HG02610 (cell line): ENCODE measurements around the gene IL22RA2.
"Not testable (repeated sequence)": the region's sequence is repeated elsewhere in the genome, so short reads cannot be mapped to it uniquely, and the experiment has no call there.

Source experiments
- ATAC-seq: cut with Tn5 transposase; IDR thresholded peaks from one replicate; pipeline ENCODE4 v1.9.1; 2021; ENCODE audit warnings: mild to moderate bottlenecking, moderate library complexity; ENCODE audit not compliant: unreplicated experiment

IL22RA2 gene

GRCh38 chr6:137126875-137127485 is 46.5 kb downstream of the IL22RA2 start:
- no peak for ATAC-seq

DNA sequence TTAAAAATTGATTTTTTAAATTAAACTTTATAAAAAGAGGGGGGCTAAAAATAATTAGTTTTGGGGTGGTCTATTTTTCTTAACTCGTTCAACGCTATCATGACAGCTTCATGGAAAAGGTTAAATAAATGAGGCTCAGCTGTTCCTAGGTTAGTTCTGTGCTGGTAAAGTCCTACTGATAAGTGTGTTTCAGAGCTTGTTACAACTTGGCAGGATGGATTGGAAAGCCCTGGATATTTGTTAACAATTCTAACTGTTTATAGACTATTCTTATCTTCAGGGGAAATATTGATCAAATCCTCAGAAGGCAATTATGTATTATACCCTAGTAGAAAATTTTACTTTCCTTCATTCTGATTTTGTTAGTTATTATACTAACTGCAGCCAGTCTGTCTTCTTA is 50.4 kb downstream of the IL22RA2 start:
- no peak for ATAC-seq

GRCh38 chr6:137122612-137123011 is 50.8 kb downstream of the IL22RA2 start:
- peak; percentile 82 for ATAC-seq

GRCh38 chr6:137121401-137121997 is 51.9 kb downstream of the IL22RA2 start:
- ATAC-seq = peak; percentile 42

DNA sequence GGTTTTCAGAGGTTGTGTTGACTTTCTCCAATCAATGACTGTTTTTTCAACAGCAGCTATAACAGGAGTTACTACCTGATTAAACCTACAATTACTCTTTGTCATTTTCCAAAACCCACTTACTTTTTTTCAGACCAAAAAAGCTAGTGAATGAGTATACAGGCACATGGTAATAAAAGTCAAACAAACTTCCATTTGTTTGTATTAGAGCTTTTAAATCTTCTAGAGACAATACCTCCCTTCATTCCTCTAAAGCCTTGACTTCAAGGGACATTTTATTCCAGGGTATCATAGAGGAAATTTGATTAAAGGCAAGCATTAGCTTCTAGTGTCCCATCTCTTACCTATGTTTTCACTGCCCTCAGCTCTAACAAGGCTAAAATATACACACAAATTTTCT is 52.7 kb downstream of the IL22RA2 start:
- no peak for ATAC-seq

GRCh38 chr6:137119196-137120104 is 54.0 kb downstream of the IL22RA2 start:
- ATAC-seq = no peak

- ATAC-seq = no peak
These were observed 55.9 kb downstream of the IL22RA2 start for GRCh38 chr6:137117581-137117980.

DNA sequence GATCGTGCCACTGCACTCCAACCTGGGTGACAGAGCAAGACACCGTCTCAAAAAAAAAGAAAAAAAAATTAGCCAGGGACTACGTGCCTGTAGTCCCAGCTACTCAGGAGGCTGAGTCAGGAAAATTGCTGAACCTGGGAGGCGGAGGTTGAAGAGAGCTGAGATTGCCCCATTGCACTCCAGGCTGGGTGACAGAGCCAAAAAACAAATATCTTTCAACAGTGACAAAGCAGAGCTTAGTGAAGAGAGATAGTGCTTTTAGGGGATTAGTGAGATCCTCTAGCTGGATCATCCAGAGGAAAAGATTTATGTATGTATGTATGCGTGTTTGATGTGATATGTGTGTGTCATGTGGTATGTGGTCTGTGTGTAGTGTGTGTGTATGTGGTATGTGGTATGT is 56.6 kb downstream of the IL22RA2 start:
- ATAC-seq = no peak

DNA sequence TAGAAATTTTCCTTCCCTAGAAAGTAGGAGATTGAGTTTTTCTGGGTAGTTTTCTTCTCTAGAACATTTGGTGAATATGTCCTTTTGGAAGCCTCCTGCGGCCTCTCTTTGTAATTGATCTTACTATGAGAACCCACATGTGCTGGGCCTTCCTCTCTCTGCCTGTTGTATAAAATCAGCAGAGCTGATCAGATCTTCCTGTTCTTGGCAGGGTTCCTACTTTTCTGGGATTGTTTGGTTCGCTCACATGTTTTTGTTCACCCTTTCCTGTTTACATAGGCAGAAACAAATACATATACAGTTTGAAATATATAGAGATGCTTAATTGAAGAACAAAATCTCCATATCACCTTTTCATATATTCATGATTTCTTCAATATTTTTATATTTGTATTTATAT is 57.8 kb downstream of the IL22RA2 start:
- ATAC-seq = no peak

- no peak for ATAC-seq
These were observed 61.4 kb downstream of the IL22RA2 start for GRCh38 chr6:137112067-137112355.

- ATAC-seq = no peak
These were observed 62.0 kb downstream of the IL22RA2 start for GRCh38 chr6:137111296-137112066.

- ATAC-seq = no peak
These were observed 65.7 kb downstream of the IL22RA2 start for GRCh38 chr6:137107767-137108105.

- ATAC-seq = not testable (repeated sequence)
These were observed 66.2 kb downstream of the IL22RA2 start for GRCh38 chr6:137107047-137107766.

DNA sequence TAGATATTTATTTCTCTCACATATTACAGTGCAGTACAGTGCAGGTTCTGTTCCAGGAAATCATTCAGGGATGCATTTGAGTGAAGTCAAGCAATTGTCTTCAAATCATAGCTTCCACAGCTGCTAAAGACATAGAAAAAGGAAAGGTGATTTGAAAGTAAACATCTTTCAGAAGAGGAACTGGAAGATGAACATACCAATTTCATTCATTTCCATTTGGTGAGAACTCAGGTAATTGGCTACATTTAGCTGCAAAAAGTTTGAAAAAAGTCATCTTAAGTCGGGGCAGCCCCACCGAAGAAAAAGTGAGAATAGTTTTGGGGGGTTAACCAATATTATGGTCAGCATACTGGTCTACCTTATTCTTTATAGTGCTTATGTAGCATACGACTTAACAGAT is 67.3 kb downstream of the IL22RA2 start:
- ATAC-seq = no peak

DNA sequence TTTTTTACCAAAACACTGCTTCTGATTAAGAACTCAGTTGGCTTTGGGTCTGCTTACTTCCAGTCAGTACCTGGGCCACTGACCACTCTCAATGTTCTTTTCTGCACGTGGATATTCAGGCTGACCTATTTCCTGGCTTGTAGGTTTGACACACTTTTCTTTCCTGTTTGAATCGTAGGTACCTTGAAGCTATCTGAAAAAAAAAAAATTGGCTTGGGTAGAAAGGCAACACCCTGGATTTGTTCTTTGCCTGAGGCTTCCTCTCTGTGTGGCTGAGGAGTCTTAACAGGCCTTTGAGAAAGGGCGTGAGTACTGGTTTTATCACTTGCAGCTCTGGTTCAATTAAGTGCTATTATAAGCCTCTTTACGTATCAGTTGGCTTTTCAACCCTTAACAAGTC is 68.1 kb downstream of the IL22RA2 start:
- no peak for ATAC-seq

DNA sequence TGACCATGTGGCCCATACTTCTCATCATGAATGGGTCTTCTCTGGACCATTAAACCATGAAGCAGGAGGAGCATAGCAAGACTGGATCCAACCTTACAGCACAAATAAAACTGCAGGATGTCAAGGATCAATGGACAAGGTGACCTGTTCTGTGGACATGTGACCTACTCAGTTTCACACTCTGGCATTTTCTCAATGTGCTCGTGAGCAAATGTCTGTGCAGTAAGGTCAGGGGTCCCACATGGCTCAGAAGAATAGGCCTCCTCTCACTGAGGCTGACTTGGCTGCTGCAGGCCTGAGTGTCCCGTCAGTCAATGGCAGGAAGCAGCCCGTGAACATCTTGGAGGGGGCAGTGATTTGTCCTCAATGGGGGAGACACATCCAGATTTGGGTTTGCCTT is 68.5 kb downstream of the IL22RA2 start:
- no peak for ATAC-seq

- peak; percentile 86 for ATAC-seq
These were observed 70.5 kb downstream of the IL22RA2 start for GRCh38 chr6:137102851-137103492.

- peak; percentile 29 for ATAC-seq
These were observed 71.2 kb downstream of the IL22RA2 start for GRCh38 chr6:137102050-137102848.

DNA sequence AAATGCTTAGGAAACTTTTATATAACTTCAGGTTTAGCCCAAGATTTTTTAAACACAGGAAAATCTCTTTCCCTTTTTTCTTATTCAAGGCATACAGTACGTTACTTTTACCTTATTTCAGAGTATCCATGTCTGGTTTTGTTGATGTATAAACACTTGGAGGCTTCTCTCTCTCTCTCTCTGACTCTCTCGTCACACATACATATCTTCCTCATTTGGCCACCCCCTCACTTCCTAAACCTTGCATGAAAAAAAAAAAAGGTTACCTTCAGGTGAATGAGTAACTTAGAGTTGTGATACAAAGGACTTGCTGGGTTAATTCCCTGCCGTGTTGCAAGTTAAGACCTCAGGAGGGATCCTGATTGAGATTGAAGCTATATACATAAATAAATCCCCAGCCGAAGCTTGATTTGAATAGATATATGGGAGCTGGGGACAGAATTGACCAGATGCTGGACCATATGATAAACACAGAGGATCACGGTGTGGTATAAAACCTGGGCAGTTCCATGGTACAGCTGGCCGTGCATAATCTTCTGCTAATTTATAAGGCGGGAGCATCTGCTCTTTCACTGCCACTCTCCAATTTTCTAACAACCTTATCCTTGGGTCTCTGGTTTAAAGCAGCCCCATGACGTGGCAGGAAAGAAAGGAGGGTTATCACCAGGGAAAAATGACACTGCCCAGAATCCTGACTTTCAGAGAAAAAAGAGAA is 73.6 kb downstream of the IL22RA2 start:
- no peak for ATAC-seq
